D721Med (cell line): ENCODE data around the gene TDRD7.

Source experiments
- DNase-seq: peaks from one replicate; pipeline ENCODE4 v3.0.0; 2011; ENCODE audit warnings: low spot score; ENCODE audit not compliant: insufficient read length
- FAIRE-seq: peaks from 2 replicates; lab custom pipeline; 2011; peaks lifted over from hg19 to GRCh38; lab: Jason Lieb, UNC
- CTCF ChIP-seq: IDR thresholded peaks from 2 replicates; pipeline ENCODE4 v1.5.1; 2012; ENCODE audit warnings: mild to moderate bottlenecking, control low read depth; ENCODE audit not compliant: insufficient read depth; ENCODE audit errors: missing control alignments

Gene TDRD7

GRCh38 chr9:97502222-97502983 is 90.5 kb downstream of the TDRD7 start:
- TF ChIP-seq CTCF, result no peak
- DNase-seq (no peak), FAIRE-seq (no peak)

- no peak for TF ChIP-seq CTCF
- no peak for FAIRE-seq
- no peak for DNase-seq
These were observed 91.3 kb downstream of the TDRD7 start for GRCh38 chr9:97502984-97503861.

- DNase-seq (no peak), FAIRE-seq (no peak)
- TF ChIP-seq CTCF, result no peak
These were observed 91.9 kb downstream of the TDRD7 start for GRCh38 chr9:97503862-97504210.

GRCh38 chr9:97504381-97505216 is 92.7 kb downstream of the TDRD7 start:
- no peak for FAIRE-seq
- TF ChIP-seq CTCF, result no peak
- DNase-seq, result no peak

GRCh38 chr9:97505845-97506244 is 93.9 kb downstream of the TDRD7 start:
- FAIRE-seq (no peak), DNase-seq (no peak)
- TF ChIP-seq CTCF, result no peak

- TF ChIP-seq CTCF, result no peak
- FAIRE-seq, result no peak
- DNase-seq, result no peak
These were observed 94.4 kb downstream of the TDRD7 start for GRCh38 chr9:97506306-97506705.
